ENCODE results near the gene DHRS11.
"Not testable (repeated sequence)": the region's sequence is repeated elsewhere in the genome, so short reads cannot be mapped to it uniquely, and the experiment has no call there.

DHRS11 gene

DNA sequence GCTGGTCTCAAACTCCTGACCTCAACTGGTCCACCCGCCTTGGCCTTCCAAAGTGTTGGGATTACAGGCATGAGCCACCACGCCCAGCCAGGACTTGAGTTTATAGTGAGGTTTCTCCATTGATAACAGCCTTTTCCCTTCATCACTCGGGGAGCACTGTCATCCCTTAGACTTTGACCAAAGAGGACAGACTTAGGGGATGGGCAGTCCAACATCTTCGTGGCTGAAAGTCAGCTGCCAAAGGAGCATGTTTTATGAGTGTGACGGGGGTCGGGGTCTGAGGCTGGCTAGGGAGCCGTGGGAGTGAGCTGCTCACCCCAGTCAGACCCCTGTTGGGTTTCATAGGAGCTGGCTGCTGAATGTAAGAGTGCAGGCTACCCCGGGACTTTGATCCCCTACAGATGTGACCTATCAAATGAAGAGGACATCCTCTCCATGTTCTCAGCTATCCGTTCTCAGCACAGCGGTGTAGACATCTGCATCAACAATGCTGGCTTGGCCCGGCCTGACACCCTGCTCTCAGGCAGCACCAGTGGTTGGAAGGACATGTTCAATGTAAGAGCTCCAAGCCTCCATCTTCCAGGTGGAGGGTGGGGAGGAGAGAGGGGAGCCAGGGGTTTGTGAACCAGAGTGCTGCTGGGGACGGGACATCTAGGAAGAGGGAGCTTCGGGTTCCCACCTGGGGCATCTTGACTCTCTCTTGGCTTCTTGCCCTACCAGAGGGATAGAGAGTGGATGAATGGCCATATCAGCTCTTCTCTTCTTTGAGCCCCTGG is 3.1 kb downstream of the DHRS11 start:
- no peak for ATAC-seq

DNA sequence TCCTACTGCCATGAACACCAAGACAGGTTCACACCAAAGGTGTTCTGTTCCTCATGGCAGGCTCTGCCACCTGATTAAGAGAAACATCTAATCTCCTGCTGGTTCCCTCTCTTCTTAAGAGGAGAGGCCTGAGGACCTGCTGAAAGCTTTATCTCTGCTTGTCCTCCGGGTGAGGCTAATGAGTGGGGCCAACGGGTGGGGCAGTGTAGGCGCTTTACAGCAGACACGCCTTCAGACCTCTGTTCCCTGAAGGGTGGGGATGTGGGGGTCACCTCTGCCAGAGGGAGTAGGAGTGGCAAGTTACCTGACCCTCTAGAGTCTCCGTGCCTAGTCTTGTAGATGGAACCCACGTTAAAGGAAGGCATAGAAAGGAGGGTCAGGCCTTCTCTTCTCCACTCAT is 5.5 kb downstream of the DHRS11 start:
- ATAC-seq, result no peak

DNA sequence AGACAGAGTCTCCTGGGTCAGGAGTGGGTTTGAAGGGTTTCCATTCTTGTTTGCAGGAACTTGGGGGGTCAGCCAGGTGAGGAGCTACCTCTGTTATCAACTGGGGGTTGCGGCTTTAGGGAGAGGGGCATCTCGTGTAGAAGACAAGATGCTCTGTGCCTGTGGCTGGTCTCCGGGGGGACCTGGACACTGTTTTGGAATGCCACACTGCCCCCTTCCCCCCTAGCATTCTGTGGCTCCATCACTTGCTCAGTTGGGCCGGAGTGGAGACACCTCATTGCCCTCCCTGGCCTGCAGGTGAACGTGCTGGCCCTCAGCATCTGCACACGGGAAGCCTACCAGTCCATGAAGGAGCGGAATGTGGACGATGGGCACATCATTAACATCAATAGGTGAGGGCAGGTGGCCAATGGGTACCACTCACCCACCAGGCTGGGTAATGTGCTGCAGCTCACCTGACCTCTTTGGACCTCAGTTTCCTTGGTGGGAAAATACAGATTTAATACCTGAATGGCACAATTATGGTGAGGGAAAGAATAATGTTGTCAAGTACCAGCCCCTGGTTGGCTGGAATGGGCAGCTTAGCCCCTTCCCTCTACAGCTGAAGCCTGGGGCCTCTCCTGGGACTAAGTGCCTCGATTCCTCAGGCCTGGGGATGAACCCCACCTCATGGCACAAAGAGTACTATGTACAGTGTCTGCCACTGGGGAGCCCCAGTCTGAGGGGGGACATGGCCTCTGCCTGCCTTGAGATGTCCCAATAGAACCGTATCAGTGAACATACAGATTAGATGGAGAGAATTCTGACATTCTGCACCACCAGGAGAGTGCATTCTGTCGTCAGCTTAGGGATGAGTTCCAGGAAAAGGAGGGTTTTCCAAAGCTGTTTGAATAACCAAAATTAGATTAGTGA is 6.4 kb downstream of the DHRS11 start:
- no peak for ATAC-seq

DNA sequence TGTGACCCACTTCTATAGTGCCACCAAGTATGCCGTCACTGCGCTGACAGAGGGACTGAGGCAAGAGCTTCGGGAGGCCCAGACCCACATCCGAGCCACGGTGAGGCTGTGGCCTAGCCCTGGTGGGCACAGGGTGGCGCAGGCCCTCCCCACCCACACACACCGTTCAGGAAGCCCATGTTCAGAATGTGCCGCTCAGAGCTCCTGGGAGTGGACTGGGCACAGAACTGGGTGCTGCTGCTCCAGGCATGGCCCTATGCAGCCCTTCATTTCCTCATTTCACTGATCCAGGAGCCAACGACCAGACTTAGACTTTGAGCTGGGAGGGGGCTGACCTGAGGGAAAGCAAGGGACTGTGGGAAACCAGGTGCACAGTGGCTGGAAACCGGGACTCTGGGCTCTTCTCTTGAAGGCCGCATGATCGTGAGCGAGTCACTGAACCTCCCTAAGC is 7.3 kb downstream of the DHRS11 start:
- no peak for ATAC-seq

DNA sequence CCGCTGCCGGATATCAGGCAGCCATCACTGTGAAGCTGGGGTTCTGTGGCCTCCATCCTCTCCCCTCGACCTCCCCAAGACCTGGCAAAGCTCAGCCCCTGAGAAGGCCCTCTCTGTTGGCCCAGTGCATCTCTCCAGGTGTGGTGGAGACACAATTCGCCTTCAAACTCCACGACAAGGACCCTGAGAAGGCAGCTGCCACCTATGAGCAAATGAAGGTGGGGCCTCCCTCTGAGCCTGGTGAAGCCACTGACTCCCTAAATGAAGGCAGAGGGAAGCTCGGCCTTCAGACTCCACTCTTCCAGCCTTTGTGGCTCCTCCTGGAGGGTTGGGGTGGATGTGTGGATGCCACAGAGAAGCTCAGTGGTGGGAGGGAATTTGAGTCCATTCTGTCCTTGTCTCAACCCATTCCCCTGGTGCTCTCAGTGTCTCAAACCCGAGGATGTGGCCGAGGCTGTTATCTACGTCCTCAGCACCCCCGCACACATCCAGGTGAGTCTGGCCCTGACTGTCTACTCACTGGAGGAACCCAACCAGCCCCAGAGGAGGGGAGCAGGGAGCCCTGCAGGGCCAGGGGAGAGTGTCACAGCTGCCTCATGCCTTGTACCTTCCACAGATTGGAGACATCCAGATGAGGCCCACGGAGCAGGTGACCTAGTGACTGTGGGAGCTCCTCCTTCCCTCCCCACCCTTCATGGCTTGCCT is 8.0 kb downstream of the DHRS11 start:
- no peak for ATAC-seq

DNA sequence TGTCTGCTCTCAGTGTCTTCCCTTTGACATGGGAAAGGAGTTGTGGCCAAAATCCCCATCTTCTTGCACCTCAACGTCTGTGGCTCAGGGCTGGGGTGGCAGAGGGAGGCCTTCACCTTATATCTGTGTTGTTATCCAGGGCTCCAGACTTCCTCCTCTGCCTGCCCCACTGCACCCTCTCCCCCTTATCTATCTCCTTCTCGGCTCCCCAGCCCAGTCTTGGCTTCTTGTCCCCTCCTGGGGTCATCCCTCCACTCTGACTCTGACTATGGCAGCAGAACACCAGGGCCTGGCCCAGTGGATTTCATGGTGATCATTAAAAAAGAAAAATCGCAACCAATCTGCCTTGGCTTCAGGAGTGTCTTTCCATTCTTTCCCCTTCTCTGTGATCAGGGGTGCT is 8.8 kb downstream of the DHRS11 start:
- ATAC-seq, result no peak

DNA sequence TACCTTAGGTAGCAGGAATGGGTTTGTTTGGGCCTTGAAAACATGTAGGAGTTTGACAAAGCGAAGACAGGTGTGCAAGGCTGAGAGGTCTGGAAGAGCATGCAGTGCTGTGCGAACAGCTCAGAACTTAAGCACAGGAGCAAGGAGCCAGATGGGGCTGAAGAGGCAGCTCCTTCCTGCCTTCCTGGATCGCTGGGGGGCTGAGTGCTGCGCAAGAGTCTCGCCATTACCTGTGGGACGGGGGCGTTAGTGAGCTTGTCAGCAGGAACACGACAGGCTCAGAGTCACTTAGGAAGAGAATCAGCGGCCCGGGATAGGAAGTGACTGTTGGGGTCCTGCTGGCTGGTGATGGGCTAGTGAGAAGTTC is 9.2 kb downstream of the DHRS11 start:
- ATAC-seq, result peak; percentile 3 to 4

DNA sequence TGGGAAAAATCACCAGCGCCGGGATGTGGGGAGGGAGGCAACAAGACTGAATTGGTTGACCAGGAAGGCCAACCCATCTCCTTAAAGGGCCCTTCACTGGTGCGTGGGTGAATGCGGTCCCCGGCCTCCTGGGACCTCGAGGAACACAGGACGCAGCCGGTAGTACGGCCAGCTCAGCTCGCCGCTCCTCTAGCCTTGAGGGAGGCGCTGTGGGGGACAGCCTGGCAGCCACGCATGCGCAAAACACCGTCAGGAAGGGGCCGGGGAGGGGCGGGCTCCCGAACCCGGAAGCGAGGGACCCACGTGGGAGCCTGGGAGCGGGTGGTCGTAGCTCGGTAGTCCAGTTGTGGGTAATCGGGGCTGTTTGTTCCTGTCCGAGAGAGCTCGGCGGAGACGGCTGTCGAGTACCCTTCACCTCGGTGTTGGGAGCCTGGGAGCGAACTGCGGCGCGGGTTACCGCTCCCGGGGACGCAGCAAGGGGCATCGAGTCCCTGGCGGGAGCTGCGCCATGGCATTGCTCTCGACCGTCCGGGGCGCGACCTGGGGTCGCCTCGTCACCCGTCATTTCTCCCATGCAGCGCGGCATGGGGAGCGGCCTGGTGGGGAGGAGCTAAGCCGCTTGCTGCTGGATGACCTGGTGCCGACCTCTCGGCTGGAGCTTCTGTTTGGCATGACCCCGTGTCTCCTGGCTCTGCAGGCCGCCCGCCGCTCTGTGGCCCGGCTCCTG is 9.8 kb downstream of the DHRS11 start, which contains the start of gene MRM1:
Gene MRM1, plus strand, starts transcription at position 281 of the 727 bp plus-strand sequence. Its CDS starts 228 bp downstream, at position 509.
- peak; percentile 84 to 86 for ATAC-seq

DNA sequence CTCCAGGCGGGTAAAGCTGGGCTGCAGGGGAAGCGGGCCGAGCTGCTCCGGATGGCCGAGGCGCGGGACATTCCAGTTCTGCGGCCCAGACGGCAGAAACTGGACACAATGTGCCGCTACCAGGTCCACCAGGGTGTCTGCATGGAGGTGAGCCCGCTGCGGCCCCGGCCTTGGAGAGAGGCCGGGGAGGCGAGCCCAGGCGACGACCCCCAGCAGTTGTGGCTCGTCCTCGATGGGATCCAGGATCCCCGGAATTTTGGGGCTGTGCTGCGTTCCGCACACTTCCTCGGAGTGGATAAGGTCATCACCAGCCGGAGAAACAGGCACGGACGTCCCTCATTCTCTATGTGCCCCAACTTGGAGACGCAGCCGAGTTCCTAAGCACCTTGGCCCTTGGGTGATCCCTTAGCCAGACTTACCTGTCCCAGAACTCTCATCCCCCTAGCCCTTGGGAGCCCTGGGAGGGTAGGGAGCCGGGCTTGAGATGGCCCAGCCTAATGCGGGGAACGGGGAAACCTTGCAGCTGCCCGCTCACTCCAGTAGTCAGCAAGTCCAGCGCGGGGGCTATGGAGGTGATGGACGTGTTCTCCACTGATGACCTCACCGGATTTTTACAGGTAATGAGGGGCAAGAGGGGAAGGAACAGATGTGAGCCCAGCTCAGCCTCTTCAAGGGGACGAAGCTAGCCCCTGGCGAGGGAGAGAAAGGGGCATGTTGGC is 10.5 kb downstream of the DHRS11 start:
- ATAC-seq, result peak in 1 of 2 donors; percentile 12

DNA sequence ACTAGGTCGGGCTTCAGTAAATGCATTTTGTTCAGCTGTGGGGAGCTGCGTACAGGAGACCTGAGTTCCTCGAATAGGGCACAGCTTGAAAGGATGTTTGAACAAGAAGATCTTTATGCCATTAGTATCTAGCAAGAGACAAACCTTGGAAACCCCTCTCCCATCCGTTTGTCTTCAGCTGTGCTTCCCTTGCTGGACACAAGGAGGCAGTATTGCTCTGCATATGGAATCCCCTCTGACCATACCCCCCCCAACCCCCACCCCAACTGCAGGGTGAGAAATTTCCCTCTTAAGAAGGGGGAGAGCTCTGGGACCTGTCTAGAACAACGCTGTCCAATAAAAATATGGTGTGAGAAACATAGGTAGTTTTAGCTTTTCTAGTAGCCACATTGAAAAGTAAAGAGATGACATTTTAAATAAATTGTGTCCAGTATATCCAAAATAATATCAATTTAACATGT is 11.3 kb downstream of the DHRS11 start:
- ATAC-seq, result no peak

DNA sequence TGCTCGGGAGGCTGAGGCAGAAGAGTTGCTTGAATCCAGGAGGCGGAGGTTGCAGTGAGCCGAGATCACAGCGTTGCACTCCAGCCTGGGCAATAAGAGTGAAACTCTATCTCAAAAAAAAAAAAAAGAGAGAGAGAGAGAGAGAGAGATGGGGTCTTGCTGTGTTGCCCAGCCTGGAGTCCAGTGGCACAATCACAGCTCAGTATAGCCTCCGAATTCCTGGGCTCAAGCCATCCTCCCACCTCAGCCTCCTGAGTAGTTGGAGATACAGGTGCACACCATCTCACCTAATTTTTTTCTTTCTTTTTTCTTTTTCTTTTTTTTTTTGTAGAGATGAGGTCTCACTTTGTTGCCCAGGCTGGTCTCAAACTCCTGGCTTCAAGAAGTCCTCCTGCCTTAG is 13.3 kb downstream of the DHRS11 start:
- not testable (repeated sequence) for ATAC-seq

DNA sequence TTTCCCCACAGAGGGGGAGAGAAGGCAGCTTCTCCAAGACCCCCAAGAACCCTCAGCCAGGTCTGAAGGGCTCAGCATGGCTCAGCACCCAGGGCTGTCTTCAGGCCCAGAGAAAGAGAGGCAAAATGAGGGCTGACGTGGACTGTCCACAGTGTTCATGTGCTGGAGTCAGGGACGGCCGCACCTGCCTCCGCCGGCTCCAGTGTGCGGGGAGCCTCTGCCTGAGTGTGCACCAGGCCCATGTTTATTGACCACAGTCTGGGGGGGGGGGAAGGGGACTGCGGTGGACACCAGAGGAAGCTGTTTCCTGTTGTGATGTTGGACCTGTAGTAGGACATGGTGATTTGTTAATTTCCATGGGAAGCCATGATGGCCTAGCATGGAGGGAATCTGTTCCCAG is 16.6 kb downstream of the DHRS11 start:
- no peak for ATAC-seq

DNA sequence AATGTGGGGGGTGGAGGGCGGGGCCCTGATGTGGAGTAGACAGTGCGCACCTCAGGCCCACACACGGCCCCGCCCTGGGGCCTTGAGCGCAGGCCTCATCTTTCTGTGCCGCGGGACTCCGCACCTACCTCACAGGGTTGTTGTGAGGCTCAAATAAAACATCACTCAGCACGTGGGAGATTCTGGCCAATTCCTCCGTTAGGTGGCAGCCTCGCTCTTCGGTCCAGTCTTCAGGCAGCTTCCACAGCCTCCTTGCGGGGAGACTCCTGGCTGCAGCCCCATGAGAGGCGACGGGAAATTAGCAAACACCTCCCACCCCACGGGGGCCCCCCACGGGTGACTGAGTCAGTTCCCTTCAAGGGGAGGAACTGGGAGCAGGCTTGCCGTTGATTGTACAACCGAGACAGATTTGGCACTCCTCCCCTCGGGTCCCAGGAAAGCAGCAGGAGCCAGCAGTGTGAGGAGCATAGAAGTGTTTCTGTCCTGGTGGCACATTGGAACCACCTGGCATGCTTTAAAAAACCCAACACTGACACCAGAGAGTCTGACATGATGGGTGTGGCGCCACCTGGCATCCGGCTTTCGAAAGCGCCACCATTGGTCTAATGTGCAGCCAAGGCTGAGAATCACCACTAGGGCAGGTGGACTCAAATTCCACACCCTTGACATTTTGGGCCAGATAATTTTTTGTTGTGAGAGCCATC is 17.3 kb downstream of the DHRS11 start:
- ATAC-seq, result peak in 1 of 2 donors; percentile 7

DNA sequence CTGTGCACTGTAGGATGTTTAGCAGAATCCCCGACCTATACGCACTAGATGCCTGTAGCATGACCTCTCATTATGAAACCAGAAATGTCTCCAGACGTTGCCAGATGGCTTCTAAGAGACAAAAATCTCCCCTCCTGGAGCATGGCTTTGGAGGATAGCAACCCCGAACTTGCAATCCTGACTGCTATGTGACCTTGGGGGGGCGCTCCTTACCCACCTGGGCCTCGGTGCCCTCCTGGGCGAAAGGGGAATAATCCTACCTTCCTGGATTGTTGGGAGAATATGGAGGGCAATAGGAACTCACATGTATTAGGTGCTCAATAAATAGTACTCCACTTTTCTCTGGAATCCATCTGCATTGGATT is 17.8 kb downstream of the DHRS11 start:
- no peak for ATAC-seq

DNA sequence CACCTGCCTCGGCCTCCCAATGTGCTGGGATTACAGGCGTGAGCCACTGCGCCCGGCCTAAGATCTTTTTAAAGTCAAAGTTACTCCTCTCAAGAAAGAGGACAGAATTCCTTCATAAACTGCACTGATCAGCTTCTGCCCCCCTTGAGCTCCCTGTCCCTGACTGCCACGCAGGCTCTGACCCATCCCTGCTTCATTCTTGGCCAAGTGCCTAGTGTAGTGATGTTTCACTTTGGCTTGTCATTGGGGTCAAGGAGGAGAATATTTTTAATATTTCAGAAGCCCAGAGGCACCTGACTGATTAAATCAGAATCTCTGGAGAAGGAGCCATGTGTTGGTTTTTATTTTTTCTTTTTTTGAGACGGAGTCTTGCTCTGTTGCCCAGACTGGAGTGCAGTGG is 18.8 kb downstream of the DHRS11 start:
- no peak for ATAC-seq

DNA sequence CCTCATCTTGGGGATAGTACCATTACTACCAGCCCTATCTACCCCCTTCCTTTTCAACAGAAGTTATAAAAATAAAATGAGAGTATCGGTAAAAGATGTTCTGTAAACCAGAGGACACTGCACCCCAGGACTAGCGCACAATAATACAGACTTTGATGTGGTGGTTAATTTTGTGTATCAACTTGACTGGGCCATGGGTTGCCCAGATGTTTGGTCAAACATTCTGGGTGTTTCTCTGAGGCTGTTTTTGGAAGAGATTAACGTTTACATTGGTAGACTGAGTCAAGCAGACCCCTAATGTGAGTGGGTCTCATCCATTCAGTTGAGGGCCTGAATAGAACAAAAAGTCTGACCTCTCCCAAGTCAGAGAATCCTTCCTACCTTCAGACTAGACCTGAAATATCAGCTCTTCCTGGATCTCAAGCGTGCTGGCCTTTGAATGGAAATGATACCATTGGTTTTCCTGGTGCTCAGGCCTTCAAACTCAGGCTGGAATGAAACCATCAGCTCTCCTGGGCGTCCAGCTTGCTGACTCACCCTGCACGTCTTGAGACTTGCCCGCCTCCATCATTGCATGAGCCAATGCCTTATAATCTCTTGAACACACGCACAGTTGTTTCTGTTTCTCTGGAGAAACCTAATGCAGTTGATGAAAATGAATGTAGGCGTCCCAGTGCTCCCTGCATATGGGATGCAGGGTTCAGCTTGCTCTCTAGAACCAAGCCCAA is 19.8 kb downstream of the DHRS11 start:
- ATAC-seq, result no peak

DNA sequence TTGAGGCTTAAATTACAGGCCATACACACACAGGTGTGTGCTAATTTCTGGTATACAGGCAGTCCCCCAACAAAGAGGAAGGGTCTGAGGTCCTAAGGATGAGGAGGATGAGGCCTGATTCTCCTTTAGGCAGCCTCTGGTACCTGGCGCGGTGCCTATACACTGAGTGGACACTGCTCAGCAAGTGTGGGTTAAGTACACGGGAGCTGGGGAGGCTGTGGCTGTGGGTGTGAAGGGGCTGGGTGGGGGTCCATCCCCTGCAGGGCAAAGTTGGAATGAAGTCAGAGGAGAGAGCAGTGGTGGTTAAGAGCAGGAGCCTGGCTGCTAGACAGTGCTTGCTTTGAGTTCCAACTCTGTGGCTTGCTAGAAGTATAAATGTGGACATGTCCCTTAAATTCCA is 20.6 kb downstream of the DHRS11 start:
- no peak for ATAC-seq

DNA sequence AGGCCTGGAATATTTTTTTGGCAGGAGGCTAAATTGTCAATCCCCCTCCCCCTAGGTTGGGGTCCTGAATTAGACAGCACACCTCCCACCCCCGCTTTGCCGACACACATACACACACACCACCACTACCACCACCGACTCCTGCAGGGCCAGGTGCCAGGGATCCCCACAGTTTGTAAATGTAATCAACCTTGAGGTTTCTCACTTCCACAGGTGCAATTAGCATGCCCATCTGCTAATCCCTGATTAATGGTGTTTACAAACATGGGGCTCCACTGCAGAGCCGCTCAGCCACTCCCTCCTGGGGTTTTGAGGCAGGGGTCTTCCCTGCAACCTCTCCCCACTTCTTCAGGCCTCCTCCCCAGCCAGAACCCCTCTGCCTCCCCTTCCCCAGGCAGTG is 21.5 kb downstream of the DHRS11 start:
- ATAC-seq, result no peak

DNA sequence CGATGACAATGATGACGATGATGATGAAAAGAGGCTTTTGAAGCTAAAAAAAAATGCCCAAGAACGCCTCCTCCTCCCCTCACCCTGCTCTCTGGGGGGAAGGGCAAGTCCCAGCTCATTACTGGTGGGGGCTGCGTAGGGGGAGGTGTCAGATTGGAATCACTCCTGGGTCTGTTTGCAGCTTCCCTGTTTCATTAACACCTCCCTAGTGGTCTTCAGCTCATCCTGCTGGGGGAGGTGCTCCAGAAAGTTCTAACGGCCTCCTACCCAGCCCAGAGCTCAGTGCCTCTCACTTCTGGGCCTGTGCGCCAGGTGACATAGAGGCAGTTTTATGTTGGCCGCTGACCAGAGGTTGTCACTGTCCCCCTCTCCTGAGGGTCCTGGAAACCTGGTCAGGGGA is 22.4 kb downstream of the DHRS11 start:
- no peak for ATAC-seq

DNA sequence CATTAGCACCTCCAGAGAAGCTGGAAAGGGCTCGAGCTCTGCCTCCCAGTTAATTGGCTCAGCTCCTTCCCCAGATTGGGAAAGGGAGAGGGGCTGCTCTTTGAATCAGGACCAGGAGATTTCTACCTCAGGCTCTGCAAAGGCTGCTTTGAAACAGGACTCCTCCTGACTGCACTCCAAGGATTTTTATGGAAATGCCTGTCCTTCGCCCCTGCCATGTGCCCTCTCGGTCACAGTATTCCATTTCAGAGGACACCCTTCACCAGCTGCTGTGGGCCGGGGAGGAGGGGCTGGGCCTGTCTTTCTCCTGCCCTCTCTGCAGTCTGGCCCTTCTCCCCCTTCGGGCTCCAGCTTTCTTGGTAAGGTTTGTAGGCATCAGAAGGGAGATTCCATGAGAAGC is 23.3 kb downstream of the DHRS11 start:
- no peak for ATAC-seq
